Fibroblast of skin of right quadriceps (primary cell): Measurements from ENCODE around the gene TADA3.

Experiments
- DNase-seq: peaks from one replicate; pipeline ENCODE4 v3.0.0-alpha.2; 2013

Gene TADA3

GRCh38 chr3:9754678-9755077, 37.6 kb downstream of the TADA3 start:
- DNase-seq = no peak

DNA sequence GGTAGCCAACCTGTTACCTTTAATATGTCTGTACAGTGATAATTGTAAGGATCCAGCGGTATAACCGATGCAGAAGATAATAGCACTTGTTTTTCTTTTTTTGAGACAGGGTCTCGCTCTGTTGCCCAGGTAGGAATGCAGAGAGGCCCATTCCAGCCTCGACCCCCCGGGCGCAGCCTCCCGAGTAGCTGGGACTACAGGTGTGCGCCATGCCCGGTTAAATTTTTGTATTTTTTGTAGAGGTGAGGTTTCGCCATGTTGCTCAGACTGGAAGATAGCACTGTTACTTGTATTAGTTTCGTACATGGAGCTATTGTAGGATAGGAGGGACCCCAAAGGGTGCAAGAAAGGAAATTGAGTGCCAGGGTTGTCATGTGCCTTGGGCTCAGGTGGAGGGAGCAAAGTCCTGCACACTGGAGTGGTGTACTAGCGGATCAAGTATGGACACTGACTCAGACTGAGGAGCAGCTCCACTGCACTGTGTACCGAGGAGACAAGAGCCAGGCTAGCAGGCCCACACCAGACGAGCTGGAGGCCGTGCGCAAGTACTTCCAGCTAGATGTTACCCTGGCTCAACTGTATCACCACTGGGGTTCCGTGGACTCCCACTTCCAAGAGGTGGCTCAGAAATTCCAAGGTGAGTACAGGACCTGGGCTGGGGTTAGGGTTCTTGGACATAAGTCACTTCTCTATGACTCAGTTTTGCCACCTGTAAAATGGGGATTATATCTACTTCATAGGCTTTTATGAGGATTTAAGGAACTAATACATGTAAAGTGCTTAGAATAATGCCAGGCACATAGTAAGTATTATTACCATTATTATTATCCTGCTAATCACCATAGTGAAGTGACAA, 41.5 kb downstream of the TADA3 start:
- DNase-seq = no peak

DNA sequence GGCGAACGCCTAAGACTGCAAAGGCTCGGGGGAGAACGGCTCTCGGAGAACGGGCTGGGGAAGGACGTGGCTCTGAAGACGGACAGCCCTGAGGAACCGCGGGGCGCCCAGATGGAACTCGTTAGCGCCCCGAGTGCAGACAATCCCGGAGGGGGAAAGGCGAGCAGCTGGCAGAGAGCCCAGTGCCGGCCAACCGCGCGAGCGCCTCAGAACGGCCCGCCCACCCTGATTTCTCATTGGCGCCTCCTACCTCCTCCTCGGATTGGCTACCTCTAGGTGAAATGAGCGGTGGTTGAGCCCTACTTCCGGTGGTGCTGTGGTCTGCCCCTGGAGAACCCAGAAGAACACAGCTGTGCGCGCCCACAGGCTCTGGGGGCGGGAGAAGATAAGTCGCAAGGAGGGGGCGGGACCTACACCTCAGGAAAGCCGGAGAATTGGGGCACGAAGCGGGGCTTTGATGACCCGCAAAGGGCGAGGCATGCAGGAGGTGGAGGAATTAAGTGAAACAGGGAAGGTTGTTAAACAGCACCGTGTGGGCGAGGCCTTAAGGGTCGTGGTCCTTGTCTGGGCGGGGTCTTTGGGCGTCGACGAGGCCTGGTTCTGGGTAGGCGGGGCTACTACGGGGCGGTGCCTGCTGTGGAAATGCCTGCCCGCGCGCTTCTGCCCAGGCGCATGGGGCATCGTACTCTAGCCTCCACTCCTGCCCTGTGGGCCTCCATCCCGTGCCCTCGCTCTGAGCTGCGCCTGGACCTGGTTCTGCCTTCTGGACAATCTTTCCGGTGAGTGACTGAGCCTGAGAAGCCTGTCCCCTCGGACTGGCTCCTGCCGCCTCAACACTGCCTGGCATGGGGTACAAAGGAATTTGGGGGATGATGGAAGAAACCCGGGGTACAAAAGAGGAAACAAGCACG, 42.4 kb downstream of the TADA3 start, which contains the start of gene OGG1:
Gene OGG1 (plus strand): TSS at position 308 of the 911 bp plus-strand sequence. CDS start 335 bp downstream, at position 643.
- peak; percentile 99 for DNase-seq

DNA sequence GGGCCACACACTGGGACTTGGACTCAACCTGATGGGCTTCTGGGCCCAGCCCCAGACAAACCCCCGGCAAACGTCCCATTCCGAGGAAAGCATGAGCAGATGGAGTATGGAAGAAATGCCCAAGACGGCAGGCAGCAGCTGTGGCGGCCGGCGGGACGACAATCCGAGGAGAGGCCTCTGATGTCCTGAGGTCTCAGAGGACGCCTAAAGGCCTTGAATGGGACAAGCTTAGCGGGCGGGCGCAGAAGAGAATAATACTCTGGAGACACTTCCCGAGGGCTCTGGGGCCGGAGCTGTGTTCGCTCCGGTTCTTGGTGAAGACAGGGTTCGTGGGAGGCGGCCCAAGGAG, 43.0 kb downstream of the TADA3 start:
- DNase-seq = no peak

DNA sequence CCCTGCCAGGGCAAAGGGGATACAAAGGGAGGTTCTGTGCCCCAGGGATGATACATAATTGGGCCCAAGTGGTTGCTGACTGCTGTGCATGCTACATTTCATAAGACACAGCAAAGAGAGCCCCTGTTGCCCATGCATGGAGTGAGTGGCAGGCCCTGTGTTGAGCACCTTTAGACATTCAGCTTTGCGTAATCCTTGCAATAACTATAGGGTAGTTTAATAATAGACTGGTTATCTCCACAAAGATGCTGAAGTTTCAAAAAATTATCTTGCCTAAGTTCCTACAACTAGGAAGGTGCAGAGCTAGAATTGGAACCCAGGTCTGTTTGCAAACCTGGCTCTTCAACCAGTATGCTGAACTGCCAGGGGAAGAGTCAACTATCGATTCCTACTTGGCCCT, 44.2 kb downstream of the TADA3 start:
- DNase-seq = no peak

DNA sequence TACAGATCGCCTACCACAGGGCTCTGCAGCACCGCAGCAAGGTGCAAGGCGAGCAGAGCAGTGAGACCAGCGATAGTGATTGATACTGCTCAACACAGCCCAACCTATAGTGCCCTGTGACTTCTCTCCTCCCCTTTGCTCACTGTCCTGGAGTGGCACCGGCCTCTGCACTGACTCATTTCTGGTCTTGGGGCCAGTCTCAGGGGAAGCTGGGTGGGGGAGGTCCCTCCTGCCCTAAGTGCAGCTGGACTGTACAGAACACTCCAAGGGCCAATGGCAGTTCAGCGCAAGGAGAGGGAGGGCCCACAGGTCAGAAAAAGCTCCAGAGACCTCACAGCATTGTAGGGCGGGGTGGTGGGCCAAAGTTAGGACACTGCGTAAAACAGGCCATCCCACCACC, 45.0 kb downstream of the TADA3 start:
- DNase-seq = no peak

- DNase-seq = peak; percentile 75
Measured at GRCh38 chr3:9746330-9746729, 45.9 kb downstream of the TADA3 start.

DNA sequence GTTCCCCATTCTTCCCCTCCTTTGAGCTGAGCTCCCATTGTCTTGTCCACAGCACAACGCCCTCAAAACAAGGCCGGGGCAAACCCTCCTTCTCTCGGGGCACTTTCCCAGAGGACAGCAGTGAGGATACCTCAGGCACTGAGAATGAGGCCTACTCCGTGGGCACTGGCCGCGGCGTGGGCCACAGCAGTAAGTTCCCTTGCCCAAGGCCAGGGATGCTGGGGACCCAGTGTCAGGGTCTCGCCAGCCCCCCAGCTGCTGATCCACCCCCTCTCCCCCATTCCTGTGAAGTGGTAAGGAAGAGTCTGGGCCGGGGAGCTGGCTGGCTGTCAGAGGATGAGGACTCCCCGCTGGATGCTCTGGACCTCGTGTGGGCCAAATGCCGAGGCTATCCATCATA, 46.8 kb downstream of the TADA3 start:
- DNase-seq = no peak

DNA sequence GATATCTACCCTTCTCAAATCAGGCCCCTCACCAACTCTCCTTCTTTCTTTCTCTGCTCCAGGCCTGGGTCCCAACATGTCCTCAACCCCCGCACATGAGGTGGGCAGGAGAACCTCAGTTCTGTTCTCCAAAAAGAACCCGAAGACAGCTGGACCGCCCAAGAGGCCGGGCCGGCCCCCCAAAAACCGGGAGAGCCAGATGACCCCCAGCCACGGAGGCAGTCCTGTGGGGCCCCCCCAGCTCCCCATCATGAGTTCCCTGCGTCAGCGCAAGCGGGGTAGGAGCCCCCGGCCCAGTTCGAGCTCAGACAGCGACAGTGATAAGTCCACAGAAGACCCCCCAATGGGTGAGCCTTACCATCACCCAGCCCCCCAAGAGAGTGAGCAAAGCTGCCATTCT, 48.1 kb downstream of the TADA3 start:
- no peak for DNase-seq

- no peak for DNase-seq
Measured at GRCh38 chr3:9743548-9743947, 48.7 kb downstream of the TADA3 start.

DNA sequence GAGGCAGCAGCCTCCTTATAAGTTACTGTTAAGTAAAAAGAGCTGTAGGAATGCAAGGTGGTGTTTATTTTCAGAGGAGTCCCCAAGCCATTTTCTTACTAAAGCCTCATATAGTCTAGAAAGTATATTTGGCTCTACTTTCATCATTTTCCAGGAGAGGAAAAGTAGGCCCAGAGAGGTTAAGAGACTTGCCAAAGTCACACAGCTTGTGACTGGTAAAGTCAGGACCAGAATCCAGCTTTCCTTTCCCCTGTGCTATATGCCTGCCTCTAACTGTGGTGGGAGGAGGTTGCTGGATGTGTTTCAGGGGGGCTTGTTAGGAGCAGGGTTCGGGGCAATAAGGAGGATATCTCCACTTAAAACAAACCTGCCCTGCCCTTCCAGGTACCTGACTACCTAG, 49.7 kb downstream of the TADA3 start:
- DNase-seq = no peak

- DNase-seq = no peak
Measured at GRCh38 chr3:9739181-9739580, 53.1 kb downstream of the TADA3 start.

GRCh38 chr3:9736831-9737230, 55.4 kb downstream of the TADA3 start:
- DNase-seq = no peak

DNA sequence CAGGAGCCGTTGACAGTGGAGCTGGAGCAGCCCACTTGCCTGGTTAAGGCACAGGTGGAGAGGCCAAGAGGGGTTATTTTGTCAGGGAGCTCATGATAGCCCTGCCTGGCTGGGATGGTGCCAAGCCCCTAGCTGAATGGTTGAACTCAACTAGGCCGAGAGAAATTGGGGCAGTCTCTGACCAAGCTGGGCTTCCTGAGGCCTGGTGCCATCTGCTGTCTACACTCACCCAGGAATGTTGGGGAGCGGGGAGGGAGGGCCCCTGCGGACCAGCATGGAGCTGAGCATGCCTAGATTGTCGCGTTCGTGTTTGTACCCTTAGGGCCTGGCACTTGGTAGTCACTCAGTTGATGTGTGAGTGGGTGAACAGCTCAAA, 59.5 kb downstream of the TADA3 start:
- peak; percentile 11 for DNase-seq

GRCh38 chr3:9732080-9732739, 60.1 kb downstream of the TADA3 start:
- no peak for DNase-seq

DNA sequence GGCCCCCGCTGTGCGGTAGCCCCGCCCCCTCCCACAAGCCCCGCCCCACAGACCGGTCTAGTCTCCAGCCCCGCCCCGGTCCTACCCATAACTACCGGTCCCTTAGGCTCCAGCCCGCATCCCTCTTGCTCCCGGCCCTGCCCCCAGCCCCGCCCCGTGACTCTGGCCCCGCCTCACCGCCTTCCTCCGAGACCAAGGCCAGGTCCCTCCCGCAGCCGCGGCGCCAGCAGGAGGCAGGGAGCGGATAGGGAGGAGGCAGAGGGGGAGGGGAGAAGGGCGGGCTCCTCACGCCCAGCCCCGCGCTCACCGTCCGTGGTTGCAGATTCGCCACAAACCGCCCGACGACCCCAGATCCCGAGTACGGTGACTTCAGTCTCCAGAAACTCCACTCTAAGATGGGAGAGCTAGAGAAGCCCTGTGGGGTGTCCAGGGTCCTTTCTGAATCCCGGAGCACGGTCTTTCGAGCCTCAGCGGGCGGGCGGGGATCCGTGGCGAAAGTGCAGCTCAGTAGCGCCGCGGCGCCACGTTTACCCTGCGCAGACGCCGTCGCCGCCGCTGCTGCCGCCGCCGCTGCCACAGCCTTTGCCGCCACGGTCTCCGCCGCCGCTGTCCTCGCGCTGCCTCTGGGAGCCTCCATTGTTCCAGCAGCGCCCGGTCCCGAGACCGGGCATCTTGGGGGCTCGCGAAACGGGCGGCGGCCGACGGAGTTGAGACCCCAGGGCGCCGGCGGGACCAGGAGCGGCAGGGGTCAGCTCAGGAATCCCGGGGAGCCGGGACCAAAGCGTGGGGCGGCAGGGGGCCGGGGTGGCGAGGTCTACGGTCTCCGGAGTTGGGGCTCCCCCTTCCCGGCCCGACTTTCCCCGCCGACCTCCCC, 60.8 kb downstream of the TADA3 start, which contains the start of gene BRPF1:
Gene BRPF1 (plus strand): TSS at position 530 of the 874 bp plus-strand sequence. CDS start 2,406 bp downstream, outside the sequence.
- peak; percentile 99 for DNase-seq

DNA sequence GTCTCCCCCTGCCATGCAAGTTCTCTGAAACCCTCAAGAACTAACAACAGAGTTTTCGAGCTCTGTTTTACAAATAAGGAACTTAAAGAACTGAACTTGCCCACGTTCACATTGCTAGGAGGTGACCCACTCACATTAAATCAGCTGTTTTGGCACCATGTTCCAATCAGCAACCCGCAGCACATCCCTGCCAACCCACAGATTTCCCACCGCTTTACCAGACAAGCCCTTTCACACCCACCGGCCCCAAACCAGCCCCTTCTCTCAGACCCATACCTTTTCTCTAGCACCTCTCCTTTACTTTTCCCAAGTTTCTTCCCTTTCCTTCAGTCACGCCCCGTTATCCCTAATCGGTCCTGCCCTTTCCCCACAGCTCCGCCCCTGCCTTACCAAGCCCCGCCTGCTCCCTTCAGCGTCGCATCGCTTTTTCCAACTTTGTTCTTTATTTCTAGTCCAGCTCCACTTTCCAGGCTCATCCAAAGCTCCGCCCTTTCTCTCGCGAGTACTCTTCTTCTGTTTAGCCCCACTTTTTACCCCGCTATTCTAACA, 61.5 kb downstream of the TADA3 start:
- no peak for DNase-seq
